ENCODE data around the gene SULT2B1. TPM values are rescaled to one million over a fixed set of nuclear protein-coding genes. Genes with fewer than 3 reads are reported as not detected.
A peak's percentile ranks its signal among the peaks of the same experiment; 100 is the strongest.
"Not testable (repeated sequence)": the region's sequence is repeated elsewhere in the genome, so short reads cannot be mapped to it uniquely, and the experiment has no call there.

Gene SULT2B1
- not detected for total RNA-seq

GRCh38 chr19:48551437-48552302 lies at the start of gene SULT2B1:
TSS of gene SULT2B1 (plus strand) at chr19:48552172. CDS start at chr19:48552253, 81 bp downstream.
- DNase-seq (ENCODE audit: low spot score) = no peak
- ATAC-seq = no peak
- intact Hi-C loops (cut with DNase I) = no loop called here

GRCh38 chr19:48502350-48503018 lies 49.5 kb upstream of the SULT2B1 start:
- no peak for ATAC-seq
- no peak for DNase-seq (ENCODE audit: low spot score)
- intact Hi-C loops (cut with DNase I) = no loop called here

- intact Hi-C loops (cut with DNase I) = no loop called here
- DNase-seq (ENCODE audit: low spot score) = no peak
- ATAC-seq = no peak
These were observed 45.7 kb upstream of the SULT2B1 start for GRCh38 chr19:48506138-48506733.

- no peak for ATAC-seq
- no peak for DNase-seq (ENCODE audit: low spot score)
- intact Hi-C loops (cut with DNase I) = no loop called here
These were observed 44.0 kb upstream of the SULT2B1 start for GRCh38 chr19:48507911-48508439.

- ATAC-seq = no peak
- no peak for DNase-seq (ENCODE audit: low spot score)
- intact Hi-C loops (cut with DNase I) = no loop called here
These were observed 43.1 kb upstream of the SULT2B1 start for GRCh38 chr19:48508729-48509411.

GRCh38 chr19:48509467-48510194 lies 42.3 kb upstream of the SULT2B1 start:
- DNase-seq (ENCODE audit: low spot score) (no peak), ATAC-seq (no peak)
- intact Hi-C loops (cut with DNase I) = no loop called here

- DNase-seq (ENCODE audit: low spot score) (peak; percentile 85), ATAC-seq (peak; percentile 88)
- intact Hi-C loops (cut with DNase I) = no loop called here
These were observed 41.3 kb upstream of the SULT2B1 start for GRCh38 chr19:48510421-48511268.

GRCh38 chr19:48511321-48511731 lies 40.6 kb upstream of the SULT2B1 start:
- no peak for ATAC-seq
- intact Hi-C loops (cut with DNase I) = no loop called here
- no peak for DNase-seq (ENCODE audit: low spot score)

- DNase-seq (ENCODE audit: low spot score) (no peak), ATAC-seq (no peak)
- intact Hi-C loops (cut with DNase I) = no loop called here
These were observed 40.0 kb upstream of the SULT2B1 start, which contains the start of gene LMTK3 for GRCh38 chr19:48511800-48512503. TSS of gene LMTK3 (minus strand) at chr19:48511835. CDS start at chr19:48511576, 259 bp downstream.

- DNase-seq (ENCODE audit: low spot score) (no peak), ATAC-seq (no peak)
- intact Hi-C loops (cut with DNase I) = no loop called here
These were observed 39.3 kb upstream of the SULT2B1 start for GRCh38 chr19:48512504-48513288.

- ATAC-seq (peak; percentile 64), DNase-seq (ENCODE audit: low spot score) (no peak)
- intact Hi-C loops (cut with DNase I) = no loop called here
These were observed 38.5 kb upstream of the SULT2B1 start for GRCh38 chr19:48513289-48514122.

GRCh38 chr19:48514123-48514458 lies 37.9 kb upstream of the SULT2B1 start:
- no peak for DNase-seq (ENCODE audit: low spot score)
- ATAC-seq = no peak
- intact Hi-C loops (cut with DNase I) = no loop called here

- ATAC-seq = no peak
- intact Hi-C loops (cut with DNase I) = no loop called here
- DNase-seq (ENCODE audit: low spot score) = no peak
These were observed 35.4 kb upstream of the SULT2B1 start for GRCh38 chr19:48516536-48516935.

GRCh38 chr19:48518207-48518606 lies 33.8 kb upstream of the SULT2B1 start:
- intact Hi-C loops (cut with DNase I) = no loop called here
- DNase-seq (ENCODE audit: low spot score) (no peak), ATAC-seq (no peak)

- DNase-seq (ENCODE audit: low spot score); intact Hi-C loops (cut with DNase I); ATAC-seq: not testable (repeated sequence)
These were observed 32.5 kb upstream of the SULT2B1 start for GRCh38 chr19:48519426-48519825.

All from sciatic nerve (tissue), 2 donors.